Natural killer cell (primary cell): ENCODE data around the gene BEAN1. TPM values are rescaled to one million over a fixed set of nuclear protein-coding genes. Genes with fewer than 3 reads are reported as not detected.

ENCODE experiments used
- ATAC-seq, 3 donors: fragments of 150-1000 bp in 2 of 3; fragments of 200-7000 bp in 1 of 3; cut with Tn5 transposase; 1 replicate in 1 of 3; 2 replicates in 2 of 3; pipeline ENCODE4 v1.10.0; 2021; ENCODE audit warnings: mild to moderate bottlenecking in 2 of 3, moderate library complexity in 2 of 3
- DNase-seq, 2 donors: peaks; one replicate each; pipeline versions ENCODE4 v3.0.0 to v3.0.0-alpha.2; 2013 to 2021; ENCODE audit warnings: mixed read lengths in 1 of 2
- H3K27ac ChIP-seq: one replicate; pipeline ENCODE4 v1.5.1; 2013; ENCODE audit warnings: mild to moderate bottlenecking, low read length
- H3K27me3 ChIP-seq: one replicate; pipeline ENCODE4 v1.6.1; 2013; ENCODE audit warnings: low read length; ENCODE audit not compliant: control insufficient read depth, insufficient read depth
- H3K36me3 ChIP-seq: one replicate; pipeline ENCODE4 v1.6.1; 2013; ENCODE audit warnings: low read length; ENCODE audit not compliant: control insufficient read depth, insufficient read depth
- H3K4me1 ChIP-seq: one replicate; pipeline ENCODE4 v1.6.1; 2013; ENCODE audit warnings: low read length; ENCODE audit not compliant: control insufficient read depth, insufficient read depth
- H3K4me3 ChIP-seq: one replicate; pipeline ENCODE4 v1.5.1; 2013; ENCODE audit warnings: low read length
- H3K9me3 ChIP-seq: one replicate; pipeline ENCODE4 v1.6.1; 2013; ENCODE audit warnings: low read length; ENCODE audit not compliant: control insufficient read depth, insufficient read depth
- H3K27ac Mint-ChIP-seq, 2 donors: one replicate each; pipeline ENCODE4 v1.8.0; 2022; ENCODE audit warnings: mild to moderate bottlenecking in 2 of 2, mixed read lengths in 2 of 2, moderate library complexity in 1 of 2
- H3K27me3 Mint-ChIP-seq, 2 donors: one replicate each; pipeline ENCODE4 v1.8.0; 2022; ENCODE audit warnings: low read depth in 2 of 2, mixed read lengths in 2 of 2
- H3K36me3 Mint-ChIP-seq: one replicate; pipeline ENCODE4 v1.8.0; 2022; ENCODE audit warnings: mixed read lengths
- H3K4me1 Mint-ChIP-seq, 2 donors: one replicate each; pipeline ENCODE4 v1.8.0; 2022; ENCODE audit warnings: mixed read lengths in 2 of 2
- H3K4me3 Mint-ChIP-seq: one replicate; pipeline ENCODE4 v1.8.0; 2022; ENCODE audit warnings: mild to moderate bottlenecking, moderate library complexity, mixed read lengths
- H3K9me3 Mint-ChIP-seq, 2 donors: one replicate each; pipeline ENCODE4 v1.8.0; 2022; ENCODE audit warnings: mixed read lengths in 2 of 2
- WGBS: methylation state at CpG from one replicate; pipeline ENCODE4 v1.1.7; 2013; ENCODE audit warnings: missing lambda C conversion rate; ENCODE audit not compliant: insufficient coverage; 5-methylcytosine and 5-hydroxymethylcytosine counted together
- intact Hi-C: fragments of 100-400 bp; cut with micrococcal nuclease; formaldehyde crosslinking; loops from one replicate; pipeline ENCODE4 v1.14.2; 2022
- total RNA-seq, 4 donors: library from RNA; stranded (reverse); fragments of 120-200 nt in 1 of 4; gene quantifications; one replicate each; pipeline versions ENCODE4 v1.2.3 to v1.2.4, GENCODE V29; 2013 to 2022
- TF ChIP-seq, protein P1 (sequence below): fragments of 200-600 bp; IDR thresholded peaks from one replicate; pipeline ENCODE4 v1.8.0; 2022; ENCODE audit warnings: antibody characterized with exemption

BEAN1 gene
- total RNA-seq, 3 donors from 2014 or later (not counting 1 experiment from before 2014, with no cell fraction given), result not detected

- no peak overlapping the region for H3K27ac ChIP-seq
- intact Hi-C loops, result no loop called here
- DNase-seq (no peak), ATAC-seq (no peak)
- Mint-ChIP-seq H3K27me3 (peaks cover 16 to 25% of the 10 kb centered on the region in 2 donors), H3K27ac (no peak overlapping the region), H3K36me3 (no peaks in the 10 kb centered on the region), H3K4me3 (no peak overlapping the region), H3K9me3 (no peaks in the 10 kb centered on the region), H3K4me1 (peaks cover 6 to 9% of the 10 kb centered on the region in 2 donors)
- H3K36me3 ChIP-seq, result no peaks in the 10 kb centered on the region
- no peak overlapping the region for H3K4me3 ChIP-seq
- TF ChIP-seq, protein P1, sequence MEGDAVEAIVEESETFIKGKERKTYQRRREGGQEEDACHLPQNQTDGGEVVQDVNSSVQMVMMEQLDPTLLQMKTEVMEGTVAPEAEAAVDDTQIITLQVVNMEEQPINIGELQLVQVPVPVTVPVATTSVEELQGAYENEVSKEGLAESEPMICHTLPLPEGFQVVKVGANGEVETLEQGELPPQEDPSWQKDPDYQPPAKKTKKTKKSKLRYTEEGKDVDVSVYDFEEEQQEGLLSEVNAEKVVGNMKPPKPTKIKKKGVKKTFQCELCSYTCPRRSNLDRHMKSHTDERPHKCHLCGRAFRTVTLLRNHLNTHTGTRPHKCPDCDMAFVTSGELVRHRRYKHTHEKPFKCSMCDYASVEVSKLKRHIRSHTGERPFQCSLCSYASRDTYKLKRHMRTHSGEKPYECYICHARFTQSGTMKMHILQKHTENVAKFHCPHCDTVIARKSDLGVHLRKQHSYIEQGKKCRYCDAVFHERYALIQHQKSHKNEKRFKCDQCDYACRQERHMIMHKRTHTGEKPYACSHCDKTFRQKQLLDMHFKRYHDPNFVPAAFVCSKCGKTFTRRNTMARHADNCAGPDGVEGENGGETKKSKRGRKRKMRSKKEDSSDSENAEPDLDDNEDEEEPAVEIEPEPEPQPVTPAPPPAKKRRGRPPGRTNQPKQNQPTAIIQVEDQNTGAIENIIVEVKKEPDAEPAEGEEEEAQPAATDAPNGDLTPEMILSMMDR, result no peak
- peaks cover 3% of the 10 kb centered on the region for H3K27me3 ChIP-seq
- WGBS, result 88% methylated on average over 5 of the region's 12 CpGs
- H3K9me3 ChIP-seq, result no peaks in the 10 kb centered on the region
- H3K4me1 ChIP-seq, result peaks cover 6% of the 10 kb centered on the region
Measured at GRCh38 chr16:66402166-66402565, 24.9 kb upstream of the BEAN1 start.

GRCh38 chr16:66402591-66403230 lies 24.4 kb upstream of the BEAN1 start:
- H3K27ac Mint-ChIP-seq, result no peak overlapping the region
- H3K36me3 Mint-ChIP-seq, result no peaks in the 10 kb centered on the region
- DNase-seq, result no peak
- H3K4me3 Mint-ChIP-seq, result no peak overlapping the region
- WGBS, result 93% methylated on average over 61 of the region's 61 CpGs
- H3K9me3 Mint-ChIP-seq, result no peaks in the 10 kb centered on the region
- intact Hi-C loops, result no loop called here
- peaks cover 3% of the 10 kb centered on the region for H3K27me3 ChIP-seq
- H3K27ac ChIP-seq, result no peak overlapping the region
- TF ChIP-seq, protein P1, result no peak
- no peaks in the 10 kb centered on the region for H3K36me3 ChIP-seq
- H3K4me1 ChIP-seq, result peaks cover 6% of the 10 kb centered on the region
- no peak overlapping the region for H3K4me3 ChIP-seq
- H3K9me3 ChIP-seq, result no peaks in the 10 kb centered on the region
- no peak for ATAC-seq
- H3K4me1 Mint-ChIP-seq, result peaks cover 6 to 9% of the 10 kb centered on the region in 2 donors
- peaks cover 17 to 26% of the 10 kb centered on the region in 2 donors for H3K27me3 Mint-ChIP-seq

- Mint-ChIP-seq H3K9me3 (no peaks in the 10 kb centered on the region), H3K27me3 (peaks cover 13 to 26% of the 10 kb centered on the region in 2 donors), H3K36me3 (no peaks in the 10 kb centered on the region), H3K4me1 (peaks cover 6 to 12% of the 10 kb centered on the region in 2 donors), H3K27ac (no peak overlapping the region), H3K4me3 (no peak overlapping the region)
- peaks cover 3% of the 10 kb centered on the region for H3K27me3 ChIP-seq
- 80% methylated on average over 5 of the region's 5 CpGs for WGBS
- H3K4me3 ChIP-seq, result no peak overlapping the region
- H3K27ac ChIP-seq, result no peak overlapping the region
- H3K36me3 ChIP-seq, result no peaks in the 10 kb centered on the region
- H3K9me3 ChIP-seq, result no peaks in the 10 kb centered on the region
- ATAC-seq (no peak), DNase-seq (no peak)
- peaks cover 9% of the 10 kb centered on the region for H3K4me1 ChIP-seq
- intact Hi-C loops, result no loop called here
- TF ChIP-seq, protein P1, result no peak
Measured at GRCh38 chr16:66403531-66404145, 23.5 kb upstream of the BEAN1 start.
